Mesothelial cell of epicardium (in vitro differentiated cells): Measurements from ENCODE around the gene TMEM232. TPM values are rescaled to one million over a fixed set of nuclear protein-coding genes. Genes with fewer than 3 reads are reported as not detected.

Source experiments
- DNase-seq, 2 experiments: peaks; one replicate each; pipeline ENCODE4 v3.0.0; 2021; ENCODE audit warnings: low spot score in 2 of 2; ENCODE audit not compliant: unreplicated experiment in 2 of 2
- H3K27ac Mint-ChIP-seq: 2 replicates; pipeline ENCODE4 v1.8.0; 2021; ENCODE audit warnings: mixed read lengths
- H3K27me3 Mint-ChIP-seq: 2 replicates; pipeline ENCODE4 v1.8.0; 2021; ENCODE audit warnings: low read depth, mixed read lengths
- H3K36me3 Mint-ChIP-seq: 2 replicates; pipeline ENCODE4 v1.8.0; 2021; ENCODE audit warnings: mixed read lengths
- H3K4me1 Mint-ChIP-seq: 2 replicates; pipeline ENCODE4 v1.8.0; 2021; ENCODE audit warnings: mixed read lengths
- H3K4me3 Mint-ChIP-seq: 2 replicates; pipeline ENCODE4 v1.8.0; 2021; ENCODE audit warnings: mild to moderate bottlenecking, moderate library complexity, mixed read lengths
- H3K9me3 Mint-ChIP-seq: 2 replicates; pipeline ENCODE4 v1.8.0; 2021; ENCODE audit warnings: mixed read lengths
- CTCF ChIP-seq: fragments of 200-600 bp; sonication (generic); IDR thresholded peaks from one replicate; pipeline ENCODE4 v1.5.0; 2021; ENCODE audit warnings: antibody characterized with exemption; ENCODE audit not compliant: unreplicated experiment
- total RNA-seq: library from RNA; stranded (reverse); gene quantifications from 3 replicates; pipeline ENCODE4 v1.2.1, GENCODE V29; 2021

The TMEM232 gene
- total RNA-seq, 1 donor from 2014 or later: 6.5 TPM

- Mint-ChIP-seq H3K27me3 (no peaks in the 10 kb centered on the region), H3K36me3 (peaks cover 3% of the 10 kb centered on the region), H3K27ac (no peak overlapping the region), H3K9me3 (peaks cover 30% of the 10 kb centered on the region), H3K4me1 (no peaks in the 10 kb centered on the region), H3K4me3 (no peak overlapping the region)
- no peak for DNase-seq
- no peak for TF ChIP-seq CTCF
Measured at GRCh38 chr5:110469486-110469885, 257.0 kb downstream of the TMEM232 start.

- DNase-seq: no peak
- no peaks in the 10 kb centered on the region for H3K27me3 Mint-ChIP-seq
- H3K9me3 Mint-ChIP-seq: no peaks in the 10 kb centered on the region
- TF ChIP-seq CTCF: no peak
- no peaks in the 10 kb centered on the region for H3K4me1 Mint-ChIP-seq
- no peak overlapping the region for H3K4me3 Mint-ChIP-seq
- no peak overlapping the region for H3K27ac Mint-ChIP-seq
- no peaks in the 10 kb centered on the region for H3K36me3 Mint-ChIP-seq
Measured at GRCh38 chr5:110463106-110463505, 263.4 kb downstream of the TMEM232 start.

GRCh38 chr5:110460837-110461236, 265.6 kb downstream of the TMEM232 start:
- no peak for DNase-seq
- Mint-ChIP-seq H3K9me3 (no peaks in the 10 kb centered on the region), H3K27ac (no peak overlapping the region), H3K4me3 (no peak overlapping the region), H3K4me1 (no peaks in the 10 kb centered on the region), H3K27me3 (no peaks in the 10 kb centered on the region), H3K36me3 (no peaks in the 10 kb centered on the region)
- no peak for TF ChIP-seq CTCF

- no peaks in the 10 kb centered on the region for H3K36me3 Mint-ChIP-seq
Measured at GRCh38 chr5:110458313-110458712, 268.2 kb downstream of the TMEM232 start.

GRCh38 chr5:110442856-110443255, 283.6 kb downstream of the TMEM232 start:
- H3K36me3 Mint-ChIP-seq: no peaks in the 10 kb centered on the region
- H3K27ac Mint-ChIP-seq: no peak overlapping the region
- no peak for DNase-seq
- TF ChIP-seq CTCF: no peak
- H3K4me1 Mint-ChIP-seq: no peaks in the 10 kb centered on the region
- H3K4me3 Mint-ChIP-seq: no peak overlapping the region
- H3K27me3 Mint-ChIP-seq: no peaks in the 10 kb centered on the region
- peaks cover 4% of the 10 kb centered on the region for H3K9me3 Mint-ChIP-seq

More at GRCh38 chr5:110458313-110458712, 268.2 kb downstream of the TMEM232 start:
- no peak overlapping the region for H3K4me3 Mint-ChIP-seq
- TF ChIP-seq CTCF: no peak
- no peak for DNase-seq
- H3K4me1 Mint-ChIP-seq: no peaks in the 10 kb centered on the region
- H3K27ac Mint-ChIP-seq: no peak overlapping the region
- H3K9me3 Mint-ChIP-seq: peaks cover 4% of the 10 kb centered on the region
- no peaks in the 10 kb centered on the region for H3K27me3 Mint-ChIP-seq

GRCh38 chr5:110441035-110441434, 285.4 kb downstream of the TMEM232 start:
- DNase-seq: no peak
- no peak overlapping the region for H3K4me3 Mint-ChIP-seq
- no peaks in the 10 kb centered on the region for H3K4me1 Mint-ChIP-seq
- H3K27ac Mint-ChIP-seq: no peak overlapping the region
- H3K9me3 Mint-ChIP-seq: peaks cover 12% of the 10 kb centered on the region
- H3K36me3 Mint-ChIP-seq: peaks cover 2% of the 10 kb centered on the region
- no peaks in the 10 kb centered on the region for H3K27me3 Mint-ChIP-seq
- no peak for TF ChIP-seq CTCF
